Nephron (organoid): Measurements from ENCODE around the gene MED13L.
A peak's percentile ranks its signal among the peaks of the same experiment; 100 is the strongest.

Experiments used
- H3K27ac Mint-ChIP-seq, 3 experiments: 2 replicates each; pipeline ENCODE4 v1.8.0; 2020; ENCODE audit warnings: mixed read lengths in 3 of 3, mild to moderate bottlenecking in 2 of 3, moderate library complexity in 1 of 3
- H3K27me3 Mint-ChIP-seq: 2 replicates; pipeline ENCODE4 v1.8.0; 2021; ENCODE audit warnings: low read depth, mild to moderate bottlenecking, moderate library complexity, mixed read lengths
- H3K36me3 Mint-ChIP-seq: 2 replicates; pipeline ENCODE4 v1.8.0; 2020; ENCODE audit warnings: low read depth, mixed read lengths
- H3K4me1 Mint-ChIP-seq: 2 replicates; pipeline ENCODE4 v1.8.0; 2020; ENCODE audit warnings: mixed read lengths
- H3K4me3 Mint-ChIP-seq, 3 experiments: 2 replicates each; pipeline ENCODE4 v1.8.0; 2020; ENCODE audit warnings: mild to moderate bottlenecking in 3 of 3, mixed read lengths in 3 of 3, moderate library complexity in 2 of 3
- H3K9me3 Mint-ChIP-seq: 2 replicates; pipeline ENCODE4 v1.8.0; 2020; ENCODE audit warnings: mixed read lengths
- TF ChIP-seq, protein P1 (sequence below), 3 experiments: fragments of 200-600 bp; sonication (generic); IDR thresholded peaks; one replicate each; pipeline ENCODE4 v1.5.0; 2021; ENCODE audit warnings: antibody characterized with exemption in 3 of 3; ENCODE audit not compliant: unreplicated experiment in 3 of 3

MED13L gene

DNA sequence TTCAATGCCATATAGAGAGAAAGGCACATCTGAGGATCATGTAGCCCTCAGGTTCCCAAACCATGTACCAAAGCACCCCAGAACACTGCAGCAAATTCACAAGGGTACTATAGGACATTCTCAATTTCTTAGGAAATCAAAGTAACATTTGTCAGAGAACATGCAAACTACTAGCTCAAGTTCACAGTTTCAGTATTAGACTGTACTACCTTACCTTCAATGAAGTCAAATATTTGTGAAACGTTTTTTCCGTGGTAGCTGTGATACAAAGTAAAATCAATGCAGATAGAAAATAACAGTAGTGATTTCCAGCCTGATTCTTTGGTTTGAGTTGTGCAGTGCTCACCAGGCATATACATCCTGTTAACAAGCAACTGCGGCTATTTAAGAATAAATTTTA is 197.1 kb downstream of the MED13L start:
- no peaks in the 10 kb centered on the region for H3K9me3 Mint-ChIP-seq
- TF ChIP-seq, protein P1, sequence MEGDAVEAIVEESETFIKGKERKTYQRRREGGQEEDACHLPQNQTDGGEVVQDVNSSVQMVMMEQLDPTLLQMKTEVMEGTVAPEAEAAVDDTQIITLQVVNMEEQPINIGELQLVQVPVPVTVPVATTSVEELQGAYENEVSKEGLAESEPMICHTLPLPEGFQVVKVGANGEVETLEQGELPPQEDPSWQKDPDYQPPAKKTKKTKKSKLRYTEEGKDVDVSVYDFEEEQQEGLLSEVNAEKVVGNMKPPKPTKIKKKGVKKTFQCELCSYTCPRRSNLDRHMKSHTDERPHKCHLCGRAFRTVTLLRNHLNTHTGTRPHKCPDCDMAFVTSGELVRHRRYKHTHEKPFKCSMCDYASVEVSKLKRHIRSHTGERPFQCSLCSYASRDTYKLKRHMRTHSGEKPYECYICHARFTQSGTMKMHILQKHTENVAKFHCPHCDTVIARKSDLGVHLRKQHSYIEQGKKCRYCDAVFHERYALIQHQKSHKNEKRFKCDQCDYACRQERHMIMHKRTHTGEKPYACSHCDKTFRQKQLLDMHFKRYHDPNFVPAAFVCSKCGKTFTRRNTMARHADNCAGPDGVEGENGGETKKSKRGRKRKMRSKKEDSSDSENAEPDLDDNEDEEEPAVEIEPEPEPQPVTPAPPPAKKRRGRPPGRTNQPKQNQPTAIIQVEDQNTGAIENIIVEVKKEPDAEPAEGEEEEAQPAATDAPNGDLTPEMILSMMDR (IDR thresholded peaks at IDR 0.05; ENCODE audit: unreplicated experiment in 3 of 3) = no peak
- H3K36me3 Mint-ChIP-seq = no peaks in the 10 kb centered on the region

DNA sequence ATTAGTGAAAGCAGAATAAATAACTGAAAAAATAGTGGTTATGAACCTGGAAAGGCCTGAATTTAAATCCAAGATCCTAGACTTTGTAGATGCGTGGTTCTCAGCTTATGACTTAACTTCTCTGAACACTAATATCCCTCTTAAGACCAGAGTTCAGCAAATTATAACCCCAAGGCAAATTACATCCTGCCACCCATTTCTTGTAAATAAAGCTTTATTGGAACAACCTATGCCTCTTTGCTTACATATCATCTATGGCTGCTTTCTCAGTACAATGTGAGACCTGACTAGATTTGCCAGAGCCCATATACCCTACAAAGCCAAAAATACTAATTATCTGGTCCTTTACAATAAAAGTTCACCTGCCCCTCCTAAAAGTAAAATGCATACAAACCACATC is 199.1 kb downstream of the MED13L start:
- H3K27ac Mint-ChIP-seq = no peak overlapping the region
- no peak overlapping the region for H3K4me3 Mint-ChIP-seq
- no peaks in the 10 kb centered on the region for H3K27me3 Mint-ChIP-seq
- H3K4me1 Mint-ChIP-seq = peaks cover 21% of the 10 kb centered on the region
- H3K36me3 Mint-ChIP-seq = no peaks in the 10 kb centered on the region
- H3K9me3 Mint-ChIP-seq = no peaks in the 10 kb centered on the region
- TF ChIP-seq, protein P1 (IDR thresholded peaks at IDR 0.05; ENCODE audit: unreplicated experiment in 3 of 3) = no peak

More for the DNA sequence above, 197.1 kb downstream of the MED13L start:
- Mint-ChIP-seq H3K27ac (no peak overlapping the region), H3K27me3 (no peaks in the 10 kb centered on the region), H3K4me1 (peaks cover 9% of the 10 kb centered on the region), H3K4me3 (no peak overlapping the region)

DNA sequence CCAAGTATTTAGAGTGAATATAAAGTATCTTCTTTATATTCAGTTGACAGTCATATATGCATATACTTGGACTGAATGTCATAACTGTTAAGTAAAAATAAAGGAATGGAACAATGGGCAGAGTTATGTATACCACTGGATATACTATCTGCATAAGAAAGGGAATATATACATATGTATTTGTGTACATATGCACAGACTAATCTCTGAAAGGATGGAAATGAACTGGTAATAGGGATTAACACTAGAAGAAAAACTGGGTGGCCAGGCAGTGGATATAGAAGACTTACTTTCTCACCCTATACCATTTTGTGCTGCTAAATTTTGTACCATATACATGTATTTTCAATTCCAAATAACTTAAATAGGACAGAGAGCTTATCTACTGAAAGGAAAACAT is 200.1 kb downstream of the MED13L start:
- TF ChIP-seq, protein P1 (IDR thresholded peaks at IDR 0.05; ENCODE audit: unreplicated experiment in 3 of 3) = no peak
- H3K9me3 Mint-ChIP-seq = no peaks in the 10 kb centered on the region
- H3K27ac Mint-ChIP-seq = no peak overlapping the region
- H3K4me1 Mint-ChIP-seq = peaks cover 21% of the 10 kb centered on the region
- no peaks in the 10 kb centered on the region for H3K27me3 Mint-ChIP-seq
- no peak overlapping the region for H3K4me3 Mint-ChIP-seq
- H3K36me3 Mint-ChIP-seq = no peaks in the 10 kb centered on the region

DNA sequence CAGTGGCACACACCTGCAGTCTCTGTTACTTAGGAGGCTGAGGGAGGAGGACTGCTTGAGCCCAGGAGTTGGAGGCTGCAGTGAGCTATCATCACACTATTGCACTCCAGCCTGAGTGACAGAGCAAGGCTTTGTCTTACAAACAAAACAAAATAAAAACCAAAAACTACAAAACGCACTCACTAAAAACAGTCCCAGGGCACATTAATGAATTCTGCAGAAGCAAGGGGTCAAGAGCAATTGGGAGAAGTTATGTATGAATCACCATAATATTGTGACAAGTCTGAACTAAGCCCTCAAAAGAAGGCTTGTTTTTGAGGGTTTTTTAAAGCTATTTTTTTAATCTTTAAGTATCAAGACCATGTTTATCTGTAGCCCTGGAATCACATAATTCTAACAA is 201.1 kb downstream of the MED13L start:
- peaks cover 22% of the 10 kb centered on the region for H3K4me1 Mint-ChIP-seq
- H3K27ac Mint-ChIP-seq = no peak overlapping the region
- no peaks in the 10 kb centered on the region for H3K36me3 Mint-ChIP-seq
- H3K9me3 Mint-ChIP-seq = no peaks in the 10 kb centered on the region
- H3K4me3 Mint-ChIP-seq = no peak overlapping the region
- TF ChIP-seq, protein P1 (IDR thresholded peaks at IDR 0.05; ENCODE audit: unreplicated experiment in 3 of 3) = no peak
- H3K27me3 Mint-ChIP-seq = no peaks in the 10 kb centered on the region

DNA sequence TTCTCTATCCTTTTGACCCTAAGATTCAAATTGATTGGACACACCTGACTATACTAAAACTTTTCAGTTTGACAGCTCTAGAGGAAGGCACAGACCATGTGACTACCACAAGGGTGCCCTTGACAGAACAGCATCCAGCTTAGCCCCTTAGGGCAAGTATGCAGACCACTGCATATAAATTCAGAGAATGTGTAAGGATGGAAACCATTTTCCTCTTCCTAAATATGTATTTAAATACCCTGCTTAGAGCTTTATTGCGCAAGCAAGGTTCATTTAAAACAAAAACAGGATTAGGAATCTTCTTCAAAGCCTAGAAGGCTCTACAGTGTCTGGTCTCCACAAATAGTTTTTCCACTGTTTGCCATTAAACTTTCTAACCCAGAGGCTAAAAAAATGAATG is 202.8 kb downstream of the MED13L start:
- H3K27me3 Mint-ChIP-seq = no peaks in the 10 kb centered on the region
- no peak overlapping the region for H3K4me3 Mint-ChIP-seq
- no peaks in the 10 kb centered on the region for H3K9me3 Mint-ChIP-seq
- no peaks in the 10 kb centered on the region for H3K36me3 Mint-ChIP-seq
- TF ChIP-seq, protein P1 (IDR thresholded peaks at IDR 0.05; ENCODE audit: unreplicated experiment in 3 of 3) = no peak
- peak overlapping the region; percentile 8 to 91 (median 38) for H3K27ac Mint-ChIP-seq
- H3K4me1 Mint-ChIP-seq = peaks cover 24% of the 10 kb centered on the region

DNA sequence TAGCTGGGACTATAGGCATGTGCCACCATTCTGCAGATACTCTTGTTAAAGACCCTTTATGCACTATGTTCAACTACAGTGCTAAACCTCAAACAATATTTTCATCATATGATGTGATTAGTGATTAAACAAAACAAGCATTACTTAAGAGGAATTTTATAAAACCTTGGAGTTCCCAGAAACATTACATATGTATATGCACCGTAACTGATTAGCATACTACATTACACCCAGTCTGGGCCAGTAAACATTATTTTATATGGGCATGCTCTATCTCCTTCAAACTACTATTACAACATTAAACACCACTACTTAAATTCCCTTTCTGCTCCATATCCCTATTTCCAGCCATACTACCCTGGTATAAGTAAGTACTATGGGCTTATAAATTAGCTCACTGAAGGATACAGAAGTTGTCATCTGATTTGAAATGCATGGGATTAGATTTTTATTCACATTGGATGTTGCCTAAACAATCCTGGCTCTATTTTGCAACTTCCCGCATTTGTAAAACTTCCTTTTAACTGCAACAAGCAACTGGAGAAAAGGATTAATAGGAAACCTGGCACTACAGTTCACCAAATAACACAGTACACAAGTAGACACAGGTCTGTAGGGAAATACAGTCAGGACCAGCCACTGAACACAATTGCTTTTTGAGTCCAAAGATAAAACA is 205.8 kb downstream of the MED13L start:
- H3K36me3 Mint-ChIP-seq = no peaks in the 10 kb centered on the region
- TF ChIP-seq, protein P1 (IDR thresholded peaks at IDR 0.05; ENCODE audit: unreplicated experiment in 3 of 3) = no peak
- no peaks in the 10 kb centered on the region for H3K27me3 Mint-ChIP-seq
- no peaks in the 10 kb centered on the region for H3K9me3 Mint-ChIP-seq
- H3K27ac Mint-ChIP-seq = no peak overlapping the region
- H3K4me3 Mint-ChIP-seq = no peak overlapping the region
- H3K4me1 Mint-ChIP-seq = peaks cover 44% of the 10 kb centered on the region
